OCI-LY1 (cell line): ENCODE results near the gene CTIF.

Source experiments
- H2AFZ ChIP-seq: fragments of 200-600 bp; sonication (generic), shearing (Covaris generic); 2 replicates; pipeline ENCODE4 v1.6.0; 2014; ENCODE audit warnings: antibody characterized with exemption, mild to moderate bottlenecking, low read length
- H3F3A ChIP-seq: fragments of 200-600 bp; sonication (generic), shearing (Covaris generic); 2 replicates; pipeline ENCODE4 v1.6.0; 2014; ENCODE audit warnings: mild to moderate bottlenecking, antibody characterized with exemption, low read length, moderate library complexity; ENCODE audit not compliant: insufficient read depth
- H3K27ac ChIP-seq: fragments of 200-600 bp; sonication (generic); 2 replicates; pipeline ENCODE4 v1.5.1; 2014; ENCODE audit warnings: low read length, mixed run types, mild to moderate bottlenecking, low read depth; ENCODE audit not compliant: poor library complexity, severe bottlenecking
- H3K27me3 ChIP-seq: fragments of 200-600 bp; sonication (generic); 2 replicates; pipeline ENCODE4 v1.6.0; 2014; ENCODE audit warnings: antibody characterized with exemption, mild to moderate bottlenecking, low read length, moderate library complexity; ENCODE audit not compliant: insufficient read depth
- H3K36me3 ChIP-seq: fragments of 200-600 bp; sonication (generic); 2 replicates; pipeline ENCODE4 v1.6.1; 2014; ENCODE audit warnings: mild to moderate bottlenecking, antibody characterized with exemption, low read length, moderate library complexity, mixed read lengths; ENCODE audit not compliant: insufficient read depth
- H3K4me1 ChIP-seq: fragments of 200-600 bp; sonication (generic); 2 replicates; pipeline ENCODE4 v1.5.1; 2014; ENCODE audit warnings: mild to moderate bottlenecking, low read length, moderate library complexity; ENCODE audit not compliant: insufficient read depth, severe bottlenecking
- H3K4me2 ChIP-seq: fragments of 200-600 bp; sonication (generic), shearing (Covaris generic); 2 replicates; pipeline ENCODE4 v1.6.1; 2014; ENCODE audit warnings: low read length
- H3K4me3 ChIP-seq: fragments of 200-600 bp; sonication (generic); 2 replicates; pipeline ENCODE4 v1.5.1; 2014; ENCODE audit warnings: low read length, low read depth, mild to moderate bottlenecking, mixed read lengths; ENCODE audit not compliant: poor library complexity, severe bottlenecking
- H3K79me2 ChIP-seq: fragments of 200-600 bp; shearing (Covaris generic); 2 replicates; pipeline ENCODE4 v1.6.1; 2016; ENCODE audit warnings: mixed run types, low read length, mixed read lengths; ENCODE audit not compliant: insufficient read depth
- H3K9ac ChIP-seq: fragments of 200-600 bp; sonication (generic), shearing (Covaris generic); 2 replicates; pipeline ENCODE4 v1.6.1; 2014; ENCODE audit warnings: mild to moderate bottlenecking, low read length, mixed read lengths
- H3K9me2 ChIP-seq: fragments of 200-600 bp; sonication (generic), shearing (Covaris generic); 2 replicates; pipeline ENCODE4 v1.6.1; 2014; ENCODE audit warnings: low read depth, mild to moderate bottlenecking, low read length, mixed read lengths
- H3K9me3 ChIP-seq: fragments of 200-600 bp; shearing (Covaris generic); 2 replicates; pipeline ENCODE4 v1.6.1; 2014; ENCODE audit warnings: low read length, mixed read lengths
- H4K20me1 ChIP-seq: fragments of 200-600 bp; sonication (generic), shearing (Covaris generic); 2 replicates; pipeline ENCODE4 v1.6.0; 2016; ENCODE audit warnings: mild to moderate bottlenecking, low read length; ENCODE audit not compliant: insufficient read depth
- CTCF ChIP-seq: fragments of 200-600 bp; sonication (generic), shearing (Covaris generic); IDR thresholded peaks from 2 replicates; pipeline ENCODE4 v1.5.1; 2017; ENCODE audit warnings: mild to moderate bottlenecking, antibody characterized with exemption, low read length, moderate library complexity, mixed read lengths
- EZH2 ChIP-seq: fragments of 200-600 bp; sonication (generic), shearing (Covaris generic); IDR thresholded peaks from 2 replicates; pipeline ENCODE4 v1.8.0; 2017; ENCODE audit warnings: borderline replicate concordance, mixed run types, mild to moderate bottlenecking, antibody characterized with exemption, low read length, moderate library complexity, mixed read lengths

Gene CTIF

GRCh38 chr18:48680339-48681250, 141.8 kb downstream of the CTIF start:
- peaks cover 6% of the 10 kb centered on the region for H3K4me1 ChIP-seq
- H3K27ac ChIP-seq: no peak overlapping the region
- no peaks in the 10 kb centered on the region for H3K36me3 ChIP-seq
- H3K9me2 ChIP-seq: no peaks in the 10 kb centered on the region
- no peak overlapping the region for H3K4me3 ChIP-seq
- H3K79me2 ChIP-seq: no peaks in the 10 kb centered on the region
- no peaks in the 10 kb centered on the region for H3F3A ChIP-seq
- H3K27me3 ChIP-seq: no peaks in the 10 kb centered on the region
- no peaks in the 10 kb centered on the region for H3K9me3 ChIP-seq
- H3K9ac ChIP-seq: no peak overlapping the region
- no peaks in the 10 kb centered on the region for H4K20me1 ChIP-seq
- H3K4me2 ChIP-seq: no peak overlapping the region
- no peak overlapping the region for H2AFZ ChIP-seq
- TF ChIP-seq EZH2: no peak
- TF ChIP-seq CTCF: no peak

- H3K36me3 ChIP-seq: no peaks in the 10 kb centered on the region
- H3F3A ChIP-seq: no peaks in the 10 kb centered on the region
- H3K79me2 ChIP-seq: no peaks in the 10 kb centered on the region
- no peak overlapping the region for H3K4me2 ChIP-seq
- no peaks in the 10 kb centered on the region for H3K27me3 ChIP-seq
- no peak overlapping the region for H3K27ac ChIP-seq
- no peaks in the 10 kb centered on the region for H3K4me1 ChIP-seq
- TF ChIP-seq CTCF: no peak
- no peak for TF ChIP-seq EZH2
- no peaks in the 10 kb centered on the region for H4K20me1 ChIP-seq
- H3K9ac ChIP-seq: no peak overlapping the region
- H3K4me3 ChIP-seq: no peak overlapping the region
- H3K9me3 ChIP-seq: no peaks in the 10 kb centered on the region
- H2AFZ ChIP-seq: no peak overlapping the region
- H3K9me2 ChIP-seq: no peaks in the 10 kb centered on the region
These were observed 143.9 kb downstream of the CTIF start for GRCh38 chr18:48682768-48683167.

- H3K4me1 ChIP-seq: no peaks in the 10 kb centered on the region
- no peaks in the 10 kb centered on the region for H3K9me3 ChIP-seq
- TF ChIP-seq CTCF (no peak), EZH2 (no peak)
- no peaks in the 10 kb centered on the region for H3F3A ChIP-seq
- H3K27me3 ChIP-seq: no peaks in the 10 kb centered on the region
- H3K4me2 ChIP-seq: no peak overlapping the region
- H4K20me1 ChIP-seq: no peaks in the 10 kb centered on the region
- no peaks in the 10 kb centered on the region for H3K9me2 ChIP-seq
- H3K27ac ChIP-seq: no peak overlapping the region
- H3K36me3 ChIP-seq: no peaks in the 10 kb centered on the region
- H3K79me2 ChIP-seq: no peaks in the 10 kb centered on the region
- no peak overlapping the region for H2AFZ ChIP-seq
- H3K9ac ChIP-seq: no peak overlapping the region
- no peak overlapping the region for H3K4me3 ChIP-seq
These were observed 144.4 kb downstream of the CTIF start for GRCh38 chr18:48683197-48683596.
